HUES48 (cell line): ENCODE data around the gene SKIL.

Source experiments
- H3K27ac ChIP-seq: one replicate; pipeline ENCODE4 v1.7.0; 2013; ENCODE audit warnings: low read depth, low read length, inconsistent platforms
- H3K27me3 ChIP-seq: 2 replicates; pipeline ENCODE4 v1.6.1; 2013; ENCODE audit warnings: mild to moderate bottlenecking, low read length; ENCODE audit not compliant: control insufficient read depth, insufficient read depth
- H3K36me3 ChIP-seq: 2 replicates; pipeline ENCODE4 v1.6.1; 2013; ENCODE audit warnings: low read length; ENCODE audit not compliant: control insufficient read depth, insufficient read depth
- H3K4me1 ChIP-seq: 2 replicates; pipeline ENCODE4 v1.6.1; 2013; ENCODE audit warnings: mild to moderate bottlenecking, low read length; ENCODE audit not compliant: control insufficient read depth, insufficient read depth
- H3K4me3 ChIP-seq: 2 replicates; pipeline ENCODE4 v1.5.1; 2013; ENCODE audit warnings: mild to moderate bottlenecking, low read depth, low read length
- H3K9ac ChIP-seq: 2 replicates; pipeline ENCODE4 v1.6.1; 2013; ENCODE audit warnings: mild to moderate bottlenecking, low read depth, low read length, moderate library complexity
- H3K9me3 ChIP-seq: 2 replicates; pipeline ENCODE4 v1.6.1; 2013; ENCODE audit warnings: low read length; ENCODE audit not compliant: control insufficient read depth, insufficient read depth

SKIL gene

GRCh38 chr3:170363471-170363994 lies 6.0 kb downstream of the SKIL start:
- Histone ChIP-seq H3K27me3 (no peaks in the 10 kb centered on the region), H3K4me3 (peak overlapping the region; percentile 90), H3K9me3 (no peaks in the 10 kb centered on the region), H3K36me3 (peaks cover 85% of the 10 kb centered on the region), H3K4me1 (peaks cover 24% of the 10 kb centered on the region), H3K27ac (no peak overlapping the region), H3K9ac (no peak overlapping the region)

- Histone ChIP-seq H3K36me3 (peaks cover 89% of the 10 kb centered on the region), H3K4me3 (peak overlapping the region; percentile 90), H3K9ac (no peak overlapping the region), H3K9me3 (no peaks in the 10 kb centered on the region), H3K27me3 (no peaks in the 10 kb centered on the region), H3K4me1 (peaks cover 20% of the 10 kb centered on the region), H3K27ac (no peak overlapping the region)
Observed at GRCh38 chr3:170364965-170365364, 7.5 kb downstream of the SKIL start.

GRCh38 chr3:170367797-170368196 lies 10.3 kb downstream of the SKIL start:
- H3K36me3 ChIP-seq, result peaks cover 87% of the 10 kb centered on the region
- H3K9me3 ChIP-seq, result no peaks in the 10 kb centered on the region
- H3K27me3 ChIP-seq, result no peaks in the 10 kb centered on the region
- peak overlapping the region; percentile 30; the same call in 1 of the 2 replicates for H3K4me3 ChIP-seq
- no peak overlapping the region for H3K27ac ChIP-seq
- H3K4me1 ChIP-seq, result peaks cover 3% of the 10 kb centered on the region; the same call in 1 of the 2 replicates
- no peak overlapping the region for H3K9ac ChIP-seq

GRCh38 chr3:170368921-170369320 lies 11.4 kb downstream of the SKIL start:
- Histone ChIP-seq H3K9ac (no peak overlapping the region), H3K4me3 (peak overlapping the region; percentile 30; the same call in 1 of the 2 replicates), H3K36me3 (peaks cover 86% of the 10 kb centered on the region), H3K4me1 (peaks cover 3% of the 10 kb centered on the region; the same call in 1 of the 2 replicates), H3K27ac (no peak overlapping the region), H3K27me3 (no peaks in the 10 kb centered on the region), H3K9me3 (no peaks in the 10 kb centered on the region)

GRCh38 chr3:170372190-170372879 lies 14.8 kb downstream of the SKIL start:
- H3K36me3 ChIP-seq, result peaks cover 83% of the 10 kb centered on the region
- H3K9me3 ChIP-seq, result no peaks in the 10 kb centered on the region
- H3K27ac ChIP-seq, result no peak overlapping the region
- no peak overlapping the region for H3K4me3 ChIP-seq
- no peak overlapping the region for H3K9ac ChIP-seq
- no peaks in the 10 kb centered on the region for H3K27me3 ChIP-seq
- H3K4me1 ChIP-seq, result peaks cover 10% of the 10 kb centered on the region

GRCh38 chr3:170383567-170383966 lies 26.1 kb downstream of the SKIL start:
- peaks cover 90% of the 10 kb centered on the region for H3K36me3 ChIP-seq
- H3K9me3 ChIP-seq, result no peaks in the 10 kb centered on the region
- no peaks in the 10 kb centered on the region for H3K4me1 ChIP-seq
- no peak overlapping the region for H3K9ac ChIP-seq
- H3K27me3 ChIP-seq, result no peaks in the 10 kb centered on the region
- no peak overlapping the region for H3K4me3 ChIP-seq
- no peak overlapping the region for H3K27ac ChIP-seq

- Histone ChIP-seq H3K36me3 (peaks cover 90% of the 10 kb centered on the region), H3K4me3 (no peak overlapping the region), H3K9ac (no peak overlapping the region), H3K9me3 (no peaks in the 10 kb centered on the region), H3K4me1 (no peaks in the 10 kb centered on the region), H3K27ac (no peak overlapping the region), H3K27me3 (no peaks in the 10 kb centered on the region)
Observed at GRCh38 chr3:170386468-170386867, 29.0 kb downstream of the SKIL start.

- H3K4me1 ChIP-seq, result no peaks in the 10 kb centered on the region
- no peak overlapping the region for H3K9ac ChIP-seq
- H3K27ac ChIP-seq, result no peak overlapping the region
- H3K9me3 ChIP-seq, result no peaks in the 10 kb centered on the region
- H3K27me3 ChIP-seq, result no peaks in the 10 kb centered on the region
- H3K36me3 ChIP-seq, result peaks cover 92% of the 10 kb centered on the region
- H3K4me3 ChIP-seq, result no peak overlapping the region
Observed at GRCh38 chr3:170387950-170388349, 30.4 kb downstream of the SKIL start.

GRCh38 chr3:170391108-170391507 lies 33.6 kb downstream of the SKIL start:
- Histone ChIP-seq H3K9ac (no peak overlapping the region), H3K36me3 (peaks cover 90% of the 10 kb centered on the region), H3K27ac (no peak overlapping the region), H3K27me3 (no peaks in the 10 kb centered on the region), H3K4me3 (no peak overlapping the region), H3K9me3 (no peaks in the 10 kb centered on the region), H3K4me1 (no peaks in the 10 kb centered on the region)

GRCh38 chr3:170397685-170398084 lies 40.2 kb downstream of the SKIL start:
- Histone ChIP-seq H3K27ac (no peak overlapping the region), H3K9ac (no peak overlapping the region), H3K4me1 (no peaks in the 10 kb centered on the region), H3K36me3 (peaks cover 39% of the 10 kb centered on the region), H3K4me3 (no peak overlapping the region), H3K9me3 (no peaks in the 10 kb centered on the region), H3K27me3 (no peaks in the 10 kb centered on the region)

- no peak overlapping the region for H3K9ac ChIP-seq
- H3K27me3 ChIP-seq, result no peaks in the 10 kb centered on the region
- no peak overlapping the region for H3K27ac ChIP-seq
- no peaks in the 10 kb centered on the region for H3K4me1 ChIP-seq
- H3K9me3 ChIP-seq, result no peaks in the 10 kb centered on the region
- no peak overlapping the region for H3K4me3 ChIP-seq
- no peaks in the 10 kb centered on the region for H3K36me3 ChIP-seq
Observed at GRCh38 chr3:170405101-170405500, 47.6 kb downstream of the SKIL start.
